Sigmoid colon (tissue), 7 donors: ENCODE measurements around the gene AACS. TPM values are rescaled to one million over a fixed set of nuclear protein-coding genes. Genes with fewer than 3 reads are reported as not detected.

Source experiments
- DNase-seq: peaks from one replicate; pipeline ENCODE4 v3.0.0-alpha.2; 2019
- H3K27ac ChIP-seq, 4 donors: fragments of 200-600 bp; sonication (generic); one replicate each; pipeline ENCODE4 v1.5.1; 2016 to 2019; ENCODE audit warnings: mild to moderate bottlenecking in 1 of 4
- H3K27me3 ChIP-seq, 3 donors: fragments of 200-600 bp; sonication (generic); one replicate each; pipeline ENCODE4 v1.5.1; 2019; ENCODE audit warnings: mild to moderate bottlenecking in 1 of 3
- H3K36me3 ChIP-seq, 4 donors: fragments of 200-600 bp; sonication (generic); one replicate each; pipeline ENCODE4 v1.5.1; 2016 to 2019
- H3K4me1 ChIP-seq, 4 donors: fragments of 200-600 bp; sonication (generic); one replicate each; pipeline ENCODE4 v1.5.1; 2017 to 2019
- H3K4me3 ChIP-seq, 4 donors: fragments of 200-600 bp; sonication (generic); one replicate each; pipeline ENCODE4 v1.5.1; 2017 to 2019; ENCODE audit warnings: mild to moderate bottlenecking in 2 of 4, moderate library complexity in 1 of 4
- H3K9me3 ChIP-seq, 4 donors: fragments of 200-600 bp in 3 of 4; sonication (generic) in 3 of 4; one replicate each; pipeline versions ENCODE4 v1.5.1 to v1.6.1; 2013 to 2019
- CTCF ChIP-seq, 4 experiments: fragments of 450-650 bp in 3 of 4; fragments of 200-600 bp in 1 of 4; IDR thresholded peaks; one replicate each; pipeline ENCODE4 v1.5.1; 2016 to 2019; ENCODE audit warnings: antibody characterized with exemption in 4 of 4, mild to moderate bottlenecking in 3 of 4, moderate library complexity in 2 of 4
- EP300 ChIP-seq, 4 donors: sonication (generic); formaldehyde crosslinking; IDR thresholded peaks; one replicate each; pipeline ENCODE4 v1.6.1; 2017; ENCODE audit warnings: antibody characterized with exemption in 4 of 4
- POLR2A ChIP-seq, 2 donors: fragments of 450-650 bp; IDR thresholded peaks; one replicate each; pipeline ENCODE4 v1.6.1; 2016; ENCODE audit warnings: antibody characterized with exemption in 2 of 2, mild to moderate bottlenecking in 2 of 2, moderate library complexity in 2 of 2
- POLR2AphosphoS5 ChIP-seq, 4 donors: sonication (generic); formaldehyde crosslinking; IDR thresholded peaks; one replicate each; pipeline ENCODE4 v1.6.1; 2017; ENCODE audit warnings: antibody characterized with exemption in 4 of 4
- WGBS, 2 donors: extraction: QIAGEN DNeasy Blood & Tissue Kit; methylation state at CpG; one replicate each; pipeline ENCODE4 v1.1.7; 2013; 5-methylcytosine and 5-hydroxymethylcytosine counted together
- intact Hi-C: fragments of 100-400 bp; cut with DNase I; formaldehyde crosslinking; loops from one replicate; pipeline ENCODE4 v1.15.1; 2023
- polyA plus RNA-seq, 3 donors: library from polyadenylated mRNA; stranded (reverse); fragments of 200-250 nt; gene quantifications; one replicate each; pipeline ENCODE4 v1.2.3, GENCODE V29; 2013
- total RNA-seq, 4 donors: library from RNA; depleted of rRNA; stranded (reverse); fragments of >200 nt; gene quantifications; one replicate each; pipeline ENCODE4 v1.1.0, GENCODE V29; 2016
- donor health status: healthy with polysubstance abuse.
- donor health status: Bipolar disorder and iron deficiency.
- donor health status: healthy.

AACS gene
- total and polyA plus RNA-seq, 7 donors = 8.1 to 38.0 (median 12.7) TPM

- WGBS, 2 donors = 62 to 84% methylated on average over 15 of the region's 15 CpGs
- intact Hi-C loops = no loop called here
Observed at GRCh38 chr12:125098676-125099408, 33.6 kb downstream of the AACS start.

GRCh38 chr12:125099409-125099782 is 34.2 kb downstream of the AACS start:
- H3K36me3 ChIP-seq = peaks cover 0 to 17% (median 3%) of the 10 kb centered on the region in 4 donors
- no peaks in the 10 kb centered on the region for H3K4me1 ChIP-seq
- H3K9me3 ChIP-seq = no peaks in the 10 kb centered on the region
- no peak for DNase-seq
- TF ChIP-seq POLR2AphosphoS5 (IDR thresholded peaks at IDR 0.05) (no peak), CTCF (IDR thresholded peaks at IDR 0.05) (no peak), EP300 (IDR thresholded peaks at IDR 0.05) (no peak)
- no peak overlapping the region for H3K27ac ChIP-seq
- intact Hi-C loops = no loop called here
- H3K4me3 ChIP-seq = no peak overlapping the region
- 95 to 97% methylated on average over 7 of the region's 7 CpGs for WGBS, 2 donors
- H3K27me3 ChIP-seq = no peaks in the 10 kb centered on the region

More at GRCh38 chr12:125098676-125099408, 33.6 kb downstream of the AACS start:
- Histone ChIP-seq H3K36me3 (peaks cover 0 to 12% (median 3%) of the 10 kb centered on the region in 4 donors), H3K9me3 (no peaks in the 10 kb centered on the region), H3K27me3 (no peaks in the 10 kb centered on the region), H3K4me1 (no peaks in the 10 kb centered on the region), H3K27ac (no peak overlapping the region), H3K4me3 (no peak overlapping the region)
- DNase-seq = no peak
- TF ChIP-seq CTCF (IDR thresholded peaks at IDR 0.05) = no peak
- TF ChIP-seq POLR2A (IDR thresholded peaks at IDR 0.05) = no peak
- no peak for TF ChIP-seq POLR2AphosphoS5 (IDR thresholded peaks at IDR 0.05)
- no peak for TF ChIP-seq EP300 (IDR thresholded peaks at IDR 0.05)

- Histone ChIP-seq H3K4me3 (no peak overlapping the region), H3K36me3 (peaks cover 0 to 27% (median 3%) of the 10 kb centered on the region in 4 donors), H3K27me3 (no peaks in the 10 kb centered on the region), H3K9me3 (no peaks in the 10 kb centered on the region), H3K4me1 (no peaks in the 10 kb centered on the region), H3K27ac (no peak overlapping the region)
- no peak for DNase-seq
- intact Hi-C loops = no loop called here
- TF ChIP-seq EP300 (IDR thresholded peaks at IDR 0.05) (no peak), CTCF (IDR thresholded peaks at IDR 0.05) (no peak)
- 84 to 91% methylated on average over 9 of the region's 9 CpGs for WGBS, 2 donors
Observed at GRCh38 chr12:125100551-125101434, 35.6 kb downstream of the AACS start.

- 76 to 86% methylated on average over 10 of the region's 10 CpGs for WGBS, 2 donors
- Histone ChIP-seq H3K4me3 (no peak overlapping the region), H3K9me3 (no peaks in the 10 kb centered on the region), H3K27ac (no peak overlapping the region), H3K4me1 (no peaks in the 10 kb centered on the region), H3K36me3 (peaks cover 0 to 60% (median 6%) of the 10 kb centered on the region in 4 donors), H3K27me3 (no peaks in the 10 kb centered on the region)
- DNase-seq = no peak
- TF ChIP-seq POLR2A (IDR thresholded peaks at IDR 0.05) (no peak), POLR2AphosphoS5 (IDR thresholded peaks at IDR 0.05) (no peak), EP300 (IDR thresholded peaks at IDR 0.05) (no peak), CTCF (IDR thresholded peaks at IDR 0.05) (no peak)
- intact Hi-C loops = no loop called here
Observed at GRCh38 chr12:125104982-125105381, 39.7 kb downstream of the AACS start.
